ES-I3 (cell line): ENCODE measurements around the gene ZNF784.

Experiments
- H3K36me3 ChIP-seq: 2 replicates; pipeline ENCODE4 v1.6.1; 2013; ENCODE audit warnings: mild to moderate bottlenecking, low read length, control low read depth, moderate library complexity; ENCODE audit not compliant: insufficient read depth
- H3K4me1 ChIP-seq: 2 replicates; pipeline ENCODE4 v1.6.1; 2013; ENCODE audit warnings: mild to moderate bottlenecking, control low read depth, low read length; ENCODE audit not compliant: insufficient read depth
- H3K9ac ChIP-seq: 2 replicates; pipeline ENCODE4 v1.6.1; 2013; ENCODE audit warnings: low read depth, mild to moderate bottlenecking, low read length, moderate library complexity
- H3K9me3 ChIP-seq: 2 replicates; pipeline ENCODE4 v1.6.1; 2013; ENCODE audit warnings: mild to moderate bottlenecking, low read length, moderate library complexity; ENCODE audit not compliant: control insufficient read depth, insufficient read depth

ZNF784 gene

GRCh38 chr19:55651236-55651635 is 26.9 kb upstream of the ZNF784 start:
- Histone ChIP-seq H3K4me1 (no peaks in the 10 kb centered on the region), H3K9ac (no peak overlapping the region), H3K9me3 (no peaks in the 10 kb centered on the region), H3K36me3 (no peaks in the 10 kb centered on the region)

GRCh38 chr19:55650602-55651230 is 26.4 kb upstream of the ZNF784 start:
- H3K9ac ChIP-seq, result no peak overlapping the region
- H3K36me3 ChIP-seq, result peaks cover under 1% of the 10 kb centered on the region; the same call in 1 of the 2 replicates
- H3K4me1 ChIP-seq, result no peaks in the 10 kb centered on the region
- H3K9me3 ChIP-seq, result no peaks in the 10 kb centered on the region

GRCh38 chr19:55650126-55650557 is 25.8 kb upstream of the ZNF784 start:
- H3K4me1 ChIP-seq, result no peaks in the 10 kb centered on the region
- no peak overlapping the region for H3K9ac ChIP-seq
- H3K9me3 ChIP-seq, result no peaks in the 10 kb centered on the region
- H3K36me3 ChIP-seq, result peaks cover 6% of the 10 kb centered on the region

DNA sequence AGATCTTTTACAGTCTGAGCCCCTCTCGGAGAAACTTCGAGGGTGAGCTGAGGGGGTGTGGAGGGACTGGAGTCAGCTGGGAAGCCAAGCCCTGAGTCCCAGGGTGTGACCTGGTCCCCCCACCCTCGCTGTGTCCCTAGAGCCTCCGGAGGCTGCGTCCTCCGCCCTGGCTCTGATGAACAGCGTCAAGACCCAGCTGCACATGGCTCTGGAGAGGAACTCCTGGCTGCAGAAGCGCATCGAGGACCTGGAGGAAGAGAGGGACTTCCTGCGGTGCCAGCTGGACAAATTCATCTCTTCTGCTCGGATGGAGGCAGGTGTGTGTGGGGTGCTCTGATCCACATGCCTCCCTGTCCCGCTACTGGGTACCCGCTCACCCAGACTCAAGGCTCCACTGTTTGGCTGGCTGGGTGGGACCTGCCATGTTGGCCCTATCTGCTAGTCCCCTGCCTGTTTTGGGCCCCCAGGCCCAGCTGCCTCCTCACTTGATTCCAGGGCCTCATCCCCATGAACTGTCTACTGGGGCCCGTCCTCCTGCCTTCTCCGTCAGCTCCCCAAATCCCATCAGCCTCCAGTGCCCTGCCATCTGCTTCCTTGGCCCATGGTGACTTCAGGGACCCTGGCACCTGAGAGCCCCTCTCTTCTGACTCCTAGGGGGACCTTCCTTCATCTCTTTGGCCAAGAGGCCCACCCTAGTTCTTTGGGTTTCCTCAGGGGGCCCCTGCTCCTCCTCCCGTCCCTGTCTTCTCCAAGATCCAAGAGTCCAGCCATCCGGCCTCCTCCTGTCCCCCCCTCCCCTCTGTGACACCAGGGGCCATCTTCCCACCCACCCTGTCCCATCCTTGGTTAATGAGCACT is 25.1 kb upstream of the ZNF784 start:
- Histone ChIP-seq H3K4me1 (no peaks in the 10 kb centered on the region), H3K9ac (no peak overlapping the region), H3K36me3 (peaks cover 9% of the 10 kb centered on the region), H3K9me3 (no peaks in the 10 kb centered on the region)

DNA sequence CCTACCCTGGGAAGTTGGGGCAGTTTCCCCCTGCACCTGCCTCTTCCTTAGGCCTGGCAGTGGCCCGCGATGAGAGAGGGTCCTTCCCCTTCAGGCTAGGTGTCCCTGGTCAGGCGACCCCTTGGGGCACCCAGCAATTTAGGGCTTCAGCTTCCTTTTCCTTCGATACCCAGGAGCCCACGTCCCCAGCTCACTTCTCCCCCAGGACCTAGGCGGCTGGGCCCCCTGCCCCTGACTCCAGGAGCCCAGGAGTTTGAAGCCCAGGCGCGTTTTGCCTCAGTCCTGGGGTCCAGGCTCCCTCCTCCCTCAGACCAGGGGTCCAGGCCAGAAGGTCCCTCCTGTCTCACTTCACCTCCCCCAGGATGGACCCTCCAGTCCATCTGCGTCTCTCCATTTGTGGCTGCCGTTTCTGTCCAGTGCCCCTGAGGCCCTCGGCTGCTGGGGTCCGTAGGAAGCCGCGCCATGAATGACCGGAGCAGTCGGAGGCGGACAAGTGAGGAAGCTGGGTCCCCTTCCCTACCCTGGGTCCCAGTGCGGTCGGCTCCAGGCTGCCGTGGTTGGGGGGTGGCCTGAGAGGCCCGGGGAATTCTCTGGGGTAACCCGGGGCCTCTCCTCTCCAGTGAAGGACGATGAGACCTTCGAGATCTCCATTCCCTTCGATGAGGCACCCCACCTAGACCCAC is 24.4 kb upstream of the ZNF784 start:
- no peaks in the 10 kb centered on the region; the same call in 1 of the 2 replicates for H3K4me1 ChIP-seq
- peak overlapping the region; percentile 92; the same call in 1 of the 2 replicates for H3K9ac ChIP-seq
- no peaks in the 10 kb centered on the region for H3K9me3 ChIP-seq
- peaks cover 9% of the 10 kb centered on the region for H3K36me3 ChIP-seq

DNA sequence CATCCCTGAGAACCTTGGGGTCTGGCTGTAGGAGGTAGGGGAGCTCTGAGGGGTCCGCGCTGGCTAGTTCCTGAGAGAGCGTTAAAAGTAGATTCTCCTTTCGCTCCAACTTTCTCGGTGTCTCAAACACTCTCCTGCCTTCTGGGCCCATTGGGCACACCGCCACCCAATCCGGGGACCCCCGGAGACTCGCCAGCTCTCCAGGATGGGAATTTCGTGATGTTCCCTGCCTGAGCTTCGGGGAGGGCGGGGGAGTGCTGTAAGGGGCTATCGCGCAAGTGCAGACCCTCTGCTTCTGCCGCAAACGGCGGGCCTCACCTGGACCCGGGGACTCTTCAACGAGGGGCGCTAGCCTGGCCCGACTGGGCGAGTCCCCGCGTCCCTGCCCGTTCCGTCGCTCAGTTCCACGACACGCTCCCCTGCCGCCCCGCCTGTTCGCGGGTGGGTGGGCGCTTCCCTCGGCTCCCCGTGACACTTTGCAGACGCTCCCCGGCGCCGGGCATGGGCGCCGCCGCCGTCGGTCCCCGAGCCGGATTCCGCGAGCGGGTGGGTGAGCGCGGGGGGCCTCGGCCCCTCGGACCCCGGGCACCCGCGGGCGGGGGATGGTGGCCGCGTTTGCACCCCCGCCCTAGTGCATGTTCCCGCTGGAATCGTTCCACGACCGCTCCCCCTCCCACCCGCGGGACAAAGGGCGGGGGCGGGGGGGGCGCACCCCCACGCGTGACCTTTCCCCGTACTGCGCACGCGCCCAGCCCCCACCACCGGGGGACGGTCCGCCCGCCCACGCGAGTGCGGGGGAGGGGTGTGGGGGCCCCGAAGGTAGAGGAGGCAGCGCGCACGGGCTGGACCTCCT is 23.6 kb upstream of the ZNF784 start, which contains the start of gene CCDC106:
TSS of gene CCDC106 (plus strand) at position 481 of the 853 bp plus-strand sequence. CDS start 835 bp downstream, outside the sequence.
- Histone ChIP-seq H3K36me3 (peaks cover 9% of the 10 kb centered on the region), H3K4me1 (no peaks in the 10 kb centered on the region; the same call in 1 of the 2 replicates), H3K9me3 (no peaks in the 10 kb centered on the region), H3K9ac (peak within 1 kb of the TSS; percentile 92)

- Histone ChIP-seq H3K9me3 (no peaks in the 10 kb centered on the region), H3K4me1 (no peaks in the 10 kb centered on the region; the same call in 1 of the 2 replicates), H3K36me3 (peaks cover 9% of the 10 kb centered on the region), H3K9ac (peak overlapping the region; percentile 92)
Observed at GRCh38 chr19:55646889-55647731, 22.7 kb upstream of the ZNF784 start.

GRCh38 chr19:55645512-55645881 is 21.1 kb upstream of the ZNF784 start:
- Histone ChIP-seq H3K9me3 (no peaks in the 10 kb centered on the region), H3K9ac (no peak overlapping the region), H3K4me1 (no peaks in the 10 kb centered on the region; the same call in 1 of the 2 replicates), H3K36me3 (peaks cover 9% of the 10 kb centered on the region)

DNA sequence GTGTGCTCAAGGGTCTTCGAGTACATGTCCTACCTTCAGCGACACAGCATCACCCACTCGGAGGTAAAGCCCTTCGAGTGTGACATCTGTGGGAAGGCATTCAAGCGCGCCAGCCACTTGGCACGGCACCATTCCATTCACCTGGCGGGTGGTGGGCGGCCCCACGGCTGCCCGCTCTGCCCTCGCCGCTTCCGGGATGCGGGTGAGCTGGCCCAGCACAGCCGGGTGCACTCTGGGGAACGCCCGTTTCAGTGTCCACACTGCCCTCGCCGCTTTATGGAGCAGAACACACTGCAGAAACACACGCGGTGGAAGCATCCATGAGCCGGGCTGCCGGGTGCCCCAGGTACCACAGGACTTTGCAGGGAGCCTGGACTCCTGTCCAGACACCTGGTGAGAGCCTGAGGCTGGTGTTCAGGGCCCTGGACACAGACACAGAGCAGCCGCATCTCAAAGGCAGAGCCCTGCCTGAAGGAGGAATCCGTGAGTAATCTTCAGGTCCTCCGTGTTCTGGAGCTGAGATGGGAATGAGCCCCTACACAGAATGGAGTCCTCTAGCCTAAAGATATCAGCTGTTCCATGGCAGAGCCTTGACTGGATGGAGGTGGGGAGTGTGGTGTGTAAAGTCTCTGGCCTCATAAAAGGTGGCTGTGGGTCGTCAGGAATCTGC is 20.6 kb upstream of the ZNF784 start:
- Histone ChIP-seq H3K4me1 (no peaks in the 10 kb centered on the region; the same call in 1 of the 2 replicates), H3K9ac (no peak overlapping the region), H3K9me3 (no peaks in the 10 kb centered on the region)

DNA sequence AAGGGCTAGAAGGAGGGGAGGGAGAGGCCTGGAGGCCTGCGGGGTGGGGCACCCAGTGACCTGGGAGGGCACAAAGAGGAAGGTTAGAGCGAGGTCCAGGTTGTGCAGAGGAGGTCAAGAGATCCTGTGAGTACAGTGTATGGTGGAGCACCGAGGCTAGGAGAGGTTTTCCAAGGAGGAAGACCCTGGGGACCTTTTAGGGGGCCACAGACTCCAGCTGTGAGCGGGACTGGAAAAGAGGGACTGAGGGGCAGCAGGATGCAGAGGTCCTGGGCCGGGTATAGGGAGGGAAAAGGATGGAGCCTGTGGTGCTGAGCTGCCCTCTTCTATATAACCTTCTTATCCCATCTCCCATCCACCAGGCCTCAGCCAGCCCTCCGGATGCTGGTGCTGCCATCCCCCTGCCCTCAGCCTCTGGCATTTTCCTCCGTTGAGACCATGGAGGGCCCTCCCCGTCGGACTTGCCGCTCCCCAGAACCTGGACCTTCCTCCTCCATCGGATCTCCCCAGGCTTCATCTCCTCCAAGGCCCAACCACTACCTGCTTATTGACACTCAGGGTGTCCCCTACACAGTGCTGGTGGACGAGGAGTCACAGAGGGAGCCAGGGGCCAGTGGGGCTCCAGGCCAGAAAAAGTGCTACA is 19.9 kb upstream of the ZNF784 start:
- Histone ChIP-seq H3K9ac (peak overlapping the region; percentile 65), H3K4me1 (no peaks in the 10 kb centered on the region; the same call in 1 of the 2 replicates)

More for the DNA sequence above, 20.6 kb upstream of the ZNF784 start:
- peaks cover 9% of the 10 kb centered on the region for H3K36me3 ChIP-seq

DNA sequence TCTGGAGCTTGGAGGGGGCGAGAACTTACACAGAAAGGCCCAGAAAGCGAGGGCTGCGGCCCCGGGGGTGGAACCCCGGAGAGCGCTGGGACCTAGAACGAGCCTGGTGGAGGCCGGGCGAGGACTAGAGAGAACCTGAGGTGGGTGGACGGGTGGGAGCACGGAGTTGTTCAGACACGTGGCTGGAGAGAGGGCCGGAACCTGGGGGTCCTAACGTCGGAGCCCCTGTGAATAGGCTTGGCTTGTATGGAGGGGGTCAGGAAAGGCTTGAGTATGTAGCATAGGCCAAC is 19.5 kb upstream of the ZNF784 start:
- H3K9me3 ChIP-seq, result no peaks in the 10 kb centered on the region
- H3K36me3 ChIP-seq, result peaks cover 9% of the 10 kb centered on the region
- no peaks in the 10 kb centered on the region; the same call in 1 of the 2 replicates for H3K4me1 ChIP-seq
- peak overlapping the region; percentile 65 for H3K9ac ChIP-seq

More for the DNA sequence above, 19.9 kb upstream of the ZNF784 start:
- peaks cover 9% of the 10 kb centered on the region for H3K36me3 ChIP-seq
- H3K9me3 ChIP-seq, result no peaks in the 10 kb centered on the region
